HEK293 (cell line): ENCODE data around the gene UBE2J2.
A peak's percentile ranks its signal among the peaks of the same experiment; 100 is the strongest.

Experiments used
- GLIS1 ChIP-seq: fragments of 450-650 bp; formaldehyde crosslinking; IDR thresholded peaks from 2 replicates; pipeline ENCODE4 v1.5.1; 2016; ENCODE audit warnings: missing biosample characterization, missing genetic modification characterization
- KLF16 ChIP-seq: fragments of 450-650 bp; formaldehyde crosslinking; IDR thresholded peaks from 2 replicates; pipeline ENCODE4 v1.5.1; 2017; ENCODE audit warnings: missing biosample characterization, missing genetic modification characterization
- KLF7 ChIP-seq: fragments of 450-650 bp; formaldehyde crosslinking; IDR thresholded peaks from 2 replicates; pipeline ENCODE4 v1.5.1; 2016; ENCODE audit warnings: missing biosample characterization, missing genetic modification characterization, borderline replicate concordance
- KLF9 ChIP-seq: fragments of 450-650 bp; formaldehyde crosslinking; IDR thresholded peaks from 2 replicates; pipeline ENCODE4 v1.5.1; 2016; ENCODE audit warnings: missing biosample characterization, missing genetic modification characterization, low read depth
- MYNN ChIP-seq: fragments of 450-650 bp; formaldehyde crosslinking; IDR thresholded peaks from 2 replicates; pipeline ENCODE4 v1.5.1; 2016; ENCODE audit warnings: missing biosample characterization, missing genetic modification characterization, borderline replicate concordance
- SP2 ChIP-seq: fragments of 450-650 bp; formaldehyde crosslinking; IDR thresholded peaks from 2 replicates; pipeline ENCODE4 v1.5.1; 2016; ENCODE audit warnings: missing biosample characterization, missing genetic modification characterization
- ZBTB7A ChIP-seq: fragments of 450-650 bp; formaldehyde crosslinking; IDR thresholded peaks from 2 replicates; pipeline ENCODE4 v1.5.1; 2016; ENCODE audit warnings: low read depth, missing biosample characterization, missing genetic modification characterization
- ZEB2 ChIP-seq: fragments of 450-650 bp; formaldehyde crosslinking; IDR thresholded peaks from 2 replicates; pipeline ENCODE4 v1.5.1; 2016; ENCODE audit warnings: missing biosample characterization, missing genetic modification characterization
- ZFP37 ChIP-seq: fragments of 450-650 bp; formaldehyde crosslinking; IDR thresholded peaks from 2 replicates; pipeline ENCODE4 v1.5.1; 2016; ENCODE audit warnings: missing biosample characterization, missing genetic modification characterization
- ZIC2 ChIP-seq: fragments of 450-650 bp; formaldehyde crosslinking; IDR thresholded peaks from 2 replicates; pipeline ENCODE4 v1.5.1; 2016; ENCODE audit warnings: missing biosample characterization, missing genetic modification characterization
- ZNF202 ChIP-seq: fragments of 450-650 bp; formaldehyde crosslinking; IDR thresholded peaks from 2 replicates; pipeline ENCODE4 v1.5.1; 2016; ENCODE audit warnings: missing biosample characterization, missing genetic modification characterization, borderline replicate concordance
- ZNF211 ChIP-seq: fragments of 450-650 bp; formaldehyde crosslinking; IDR thresholded peaks from 2 replicates; pipeline ENCODE4 v1.5.1; 2016; ENCODE audit warnings: low read depth, missing biosample characterization, missing genetic modification characterization
- ZNF24 ChIP-seq: fragments of 450-650 bp; formaldehyde crosslinking; IDR thresholded peaks from 2 replicates; pipeline ENCODE4 v1.5.1; 2016; ENCODE audit warnings: missing biosample characterization, missing genetic modification characterization
- ZNF530 ChIP-seq: fragments of 450-650 bp; formaldehyde crosslinking; IDR thresholded peaks from 2 replicates; pipeline ENCODE4 v1.5.1; 2016; ENCODE audit warnings: low read depth, missing biosample characterization, missing genetic modification characterization
- ZNF585B ChIP-seq: fragments of 450-650 bp; formaldehyde crosslinking; IDR thresholded peaks from 2 replicates; pipeline ENCODE4 v1.5.1; 2016; ENCODE audit warnings: missing biosample characterization, missing genetic modification characterization
- ZNF600 ChIP-seq: fragments of 450-650 bp; formaldehyde crosslinking; IDR thresholded peaks from 2 replicates; pipeline ENCODE4 v1.5.1; 2016; ENCODE audit warnings: missing biosample characterization, missing genetic modification characterization
- ZNF626 ChIP-seq: fragments of 450-650 bp; sonication (Bioruptor Pico); formaldehyde crosslinking; IDR thresholded peaks from 2 replicates; pipeline ENCODE4 v1.5.1; 2018; ENCODE audit warnings: missing biosample characterization, missing genetic modification characterization, inconsistent platforms
- ZNF837 ChIP-seq: fragments of 450-650 bp; formaldehyde crosslinking; IDR thresholded peaks from 2 replicates; pipeline ENCODE4 v1.5.1; 2016; ENCODE audit warnings: missing biosample characterization, missing genetic modification characterization
- TF ChIP-seq, protein P1 (sequence below): fragments of 450-650 bp; formaldehyde crosslinking; IDR thresholded peaks from 2 replicates; pipeline ENCODE4 v1.5.1; 2016; ENCODE audit warnings: missing biosample characterization, missing genetic modification characterization
- TF ChIP-seq, protein P2 (sequence below): fragments of 450-650 bp; formaldehyde crosslinking; IDR thresholded peaks from 2 replicates; pipeline ENCODE4 v1.5.1; 2016; ENCODE audit warnings: missing biosample characterization, missing genetic modification characterization
- TF ChIP-seq, protein P3 (sequence below): fragments of 450-650 bp; formaldehyde crosslinking; IDR thresholded peaks from 2 replicates; pipeline ENCODE4; 2016; ENCODE audit warnings: missing biosample characterization, missing genetic modification characterization
- TF ChIP-seq, protein P4 (sequence below): fragments of 450-650 bp; formaldehyde crosslinking; IDR thresholded peaks from 2 replicates; pipeline ENCODE4 v1.5.1; 2016; ENCODE audit warnings: missing biosample characterization, missing genetic modification characterization
- TF ChIP-seq, protein P5 (sequence below): fragments of 450-650 bp; formaldehyde crosslinking; IDR thresholded peaks from 2 replicates; pipeline ENCODE4 v1.5.1; 2016; ENCODE audit warnings: missing biosample characterization, missing genetic modification characterization
- TF ChIP-seq, protein P6 (sequence below): fragments of 450-650 bp; formaldehyde crosslinking; IDR thresholded peaks from 2 replicates; pipeline ENCODE4 v1.5.1; 2017; ENCODE audit warnings: missing biosample characterization, missing genetic modification characterization
- TF ChIP-seq, protein P7 (sequence below): fragments of 450-650 bp; formaldehyde crosslinking; IDR thresholded peaks from 2 replicates; pipeline ENCODE4 v1.5.1; 2016; ENCODE audit warnings: missing biosample characterization, missing genetic modification characterization
- TF ChIP-seq, protein P8 (sequence below): fragments of 450-650 bp; formaldehyde crosslinking; IDR thresholded peaks from 2 replicates; pipeline ENCODE4 v1.5.1; 2016; ENCODE audit warnings: missing biosample characterization, missing genetic modification characterization

The UBE2J2 gene

DNA sequence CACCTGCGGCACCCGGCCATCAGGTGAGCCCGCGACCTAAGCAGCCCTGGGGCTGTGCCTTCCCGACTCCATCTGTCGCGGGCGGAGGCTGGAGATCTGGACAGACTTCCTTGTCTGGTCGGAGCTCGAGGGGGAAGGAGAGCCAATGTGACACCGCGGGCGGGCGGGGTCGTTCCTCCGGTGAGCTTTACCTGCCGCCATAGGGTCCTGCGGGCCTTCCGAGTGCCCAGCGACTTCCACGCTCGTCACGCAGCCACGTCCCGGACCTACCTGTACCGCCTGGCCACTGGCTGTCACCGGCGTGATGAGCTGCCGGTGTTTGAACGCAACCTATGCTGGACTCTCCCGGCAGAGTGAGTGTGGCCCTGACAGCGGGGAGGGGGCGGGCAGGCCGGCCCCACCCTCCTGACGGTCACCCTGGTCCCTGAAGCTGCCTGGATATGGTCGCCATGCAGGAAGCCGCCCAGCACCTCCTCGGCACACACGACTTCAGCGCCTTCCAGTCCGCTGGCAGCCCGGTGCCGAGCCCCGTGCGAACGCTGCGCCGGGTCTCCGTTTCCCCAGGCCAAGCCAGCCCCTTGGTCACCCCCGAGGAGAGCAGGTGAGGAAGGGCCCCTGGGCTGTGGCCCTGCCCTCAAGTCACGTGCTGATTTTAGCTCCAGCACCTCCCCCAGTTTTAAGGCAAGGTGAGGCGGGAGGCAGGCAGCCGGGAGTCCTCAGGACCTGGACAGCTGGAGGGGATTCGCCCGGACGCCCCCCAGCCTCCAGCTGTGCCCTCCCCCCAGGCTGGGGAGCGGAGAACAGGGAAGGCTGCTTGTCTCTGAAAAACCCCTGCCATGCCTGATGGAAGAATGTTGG lies 35.8 kb upstream of the UBE2J2 start (continued):
- TF ChIP-seq ZNF24 (no peak), ZNF600 (tag by site-specific recombination) (peak; percentile 69), KLF7 (tag by site-specific recombination) (0 out of 2 replicates have a peak, but pooled peaks have one; percentile 61), ZFP37 (tag by site-specific recombination) (0 out of 2 replicates have a peak, but pooled peaks have one; percentile 55), ZNF202 (tag by site-specific recombination) (no peak), ZNF626 (tag by site-specific recombination) (no peak), ZNF837 (tag by site-specific recombination) (peak; percentile 75; the same call in 1 of the 2 replicates), KLF16 (peak; percentile 68), ZIC2 (tag by site-specific recombination) (peak; percentile 71), ZNF211 (tag by site-specific recombination) (no peak), ZNF530 (tag by site-specific recombination) (no peak), GLIS1 (peak; percentile 81), MYNN (tag by site-specific recombination) (no peak), ZNF585B (tag by site-specific recombination) (no peak), ZEB2 (tag by site-specific recombination) (peak; percentile 78), KLF9 (tag by site-specific recombination) (peak; percentile 88), SP2 (tag by site-specific recombination) (peak; percentile 25; the same call in 1 of the 2 replicates), ZBTB7A (tag by site-specific recombination) (no peak; the same call in 1 of the 2 replicates)
- TF ChIP-seq, protein P1, sequence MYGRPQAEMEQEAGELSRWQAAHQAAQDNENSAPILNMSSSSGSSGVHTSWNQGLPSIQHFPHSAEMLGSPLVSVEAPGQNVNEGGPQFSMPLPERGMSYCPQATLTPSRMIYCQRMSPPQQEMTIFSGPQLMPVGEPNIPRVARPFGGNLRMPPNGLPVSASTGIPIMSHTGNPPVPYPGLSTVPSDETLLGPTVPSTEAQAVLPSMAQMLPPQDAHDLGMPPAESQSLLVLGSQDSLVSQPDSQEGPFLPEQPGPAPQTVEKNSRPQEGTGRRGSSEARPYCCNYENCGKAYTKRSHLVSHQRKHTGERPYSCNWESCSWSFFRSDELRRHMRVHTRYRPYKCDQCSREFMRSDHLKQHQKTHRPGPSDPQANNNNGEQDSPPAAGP (tag by site-specific recombination), result 0 out of 2 replicates have a peak, but pooled peaks have one; percentile 61
- TF ChIP-seq, protein P2, sequence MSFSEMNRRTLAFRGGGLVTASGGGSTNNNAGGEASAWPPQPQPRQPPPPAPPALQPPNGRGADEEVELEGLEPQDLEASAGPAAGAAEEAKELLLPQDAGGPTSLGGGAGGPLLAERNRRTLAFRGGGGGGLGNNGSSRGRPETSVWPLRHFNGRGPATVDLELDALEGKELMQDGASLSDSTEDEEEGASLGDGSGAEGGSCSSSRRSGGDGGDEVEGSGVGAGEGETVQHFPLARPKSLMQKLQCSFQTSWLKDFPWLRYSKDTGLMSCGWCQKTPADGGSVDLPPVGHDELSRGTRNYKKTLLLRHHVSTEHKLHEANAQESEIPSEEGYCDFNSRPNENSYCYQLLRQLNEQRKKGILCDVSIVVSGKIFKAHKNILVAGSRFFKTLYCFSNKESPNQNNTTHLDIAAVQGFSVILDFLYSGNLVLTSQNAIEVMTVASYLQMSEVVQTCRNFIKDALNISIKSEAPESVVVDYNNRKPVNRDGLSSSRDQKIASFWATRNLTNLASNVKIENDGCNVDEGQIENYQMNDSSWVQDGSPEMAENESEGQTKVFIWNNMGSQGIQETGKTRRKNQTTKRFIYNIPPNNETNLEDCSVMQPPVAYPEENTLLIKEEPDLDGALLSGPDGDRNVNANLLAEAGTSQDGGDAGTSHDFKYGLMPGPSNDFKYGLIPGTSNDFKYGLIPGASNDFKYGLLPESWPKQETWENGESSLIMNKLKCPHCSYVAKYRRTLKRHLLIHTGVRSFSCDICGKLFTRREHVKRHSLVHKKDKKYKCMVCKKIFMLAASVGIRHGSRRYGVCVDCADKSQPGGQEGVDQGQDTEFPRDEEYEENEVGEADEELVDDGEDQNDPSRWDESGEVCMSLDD (tag by site-specific recombination), result peak; percentile 11
- TF ChIP-seq, protein P3, sequence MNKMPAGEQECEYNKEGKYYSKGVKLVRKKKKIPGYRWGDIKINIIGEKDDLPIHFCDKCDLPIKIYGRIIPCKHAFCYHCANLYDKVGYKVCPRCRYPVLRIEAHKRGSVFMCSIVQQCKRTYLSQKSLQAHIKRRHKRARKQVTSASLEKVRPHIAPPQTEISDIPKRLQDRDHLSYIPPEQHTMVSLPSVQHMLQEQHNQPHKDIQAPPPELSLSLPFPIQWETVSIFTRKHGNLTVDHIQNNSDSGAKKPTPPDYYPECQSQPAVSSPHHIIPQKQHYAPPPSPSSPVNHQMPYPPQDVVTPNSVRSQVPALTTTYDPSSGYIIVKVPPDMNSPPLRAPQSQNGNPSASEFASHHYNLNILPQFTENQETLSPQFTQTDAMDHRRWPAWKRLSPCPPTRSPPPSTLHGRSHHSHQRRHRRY (tag by site-specific recombination), result peak; percentile 30; the same call in 1 of the 2 replicates
- TF ChIP-seq, protein P4, sequence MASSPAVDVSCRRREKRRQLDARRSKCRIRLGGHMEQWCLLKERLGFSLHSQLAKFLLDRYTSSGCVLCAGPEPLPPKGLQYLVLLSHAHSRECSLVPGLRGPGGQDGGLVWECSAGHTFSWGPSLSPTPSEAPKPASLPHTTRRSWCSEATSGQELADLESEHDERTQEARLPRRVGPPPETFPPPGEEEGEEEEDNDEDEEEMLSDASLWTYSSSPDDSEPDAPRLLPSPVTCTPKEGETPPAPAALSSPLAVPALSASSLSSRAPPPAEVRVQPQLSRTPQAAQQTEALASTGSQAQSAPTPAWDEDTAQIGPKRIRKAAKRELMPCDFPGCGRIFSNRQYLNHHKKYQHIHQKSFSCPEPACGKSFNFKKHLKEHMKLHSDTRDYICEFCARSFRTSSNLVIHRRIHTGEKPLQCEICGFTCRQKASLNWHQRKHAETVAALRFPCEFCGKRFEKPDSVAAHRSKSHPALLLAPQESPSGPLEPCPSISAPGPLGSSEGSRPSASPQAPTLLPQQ (tag by site-specific recombination), result 0 out of 2 replicates have a peak, but pooled peaks have one; percentile 31
- TF ChIP-seq, protein P5, sequence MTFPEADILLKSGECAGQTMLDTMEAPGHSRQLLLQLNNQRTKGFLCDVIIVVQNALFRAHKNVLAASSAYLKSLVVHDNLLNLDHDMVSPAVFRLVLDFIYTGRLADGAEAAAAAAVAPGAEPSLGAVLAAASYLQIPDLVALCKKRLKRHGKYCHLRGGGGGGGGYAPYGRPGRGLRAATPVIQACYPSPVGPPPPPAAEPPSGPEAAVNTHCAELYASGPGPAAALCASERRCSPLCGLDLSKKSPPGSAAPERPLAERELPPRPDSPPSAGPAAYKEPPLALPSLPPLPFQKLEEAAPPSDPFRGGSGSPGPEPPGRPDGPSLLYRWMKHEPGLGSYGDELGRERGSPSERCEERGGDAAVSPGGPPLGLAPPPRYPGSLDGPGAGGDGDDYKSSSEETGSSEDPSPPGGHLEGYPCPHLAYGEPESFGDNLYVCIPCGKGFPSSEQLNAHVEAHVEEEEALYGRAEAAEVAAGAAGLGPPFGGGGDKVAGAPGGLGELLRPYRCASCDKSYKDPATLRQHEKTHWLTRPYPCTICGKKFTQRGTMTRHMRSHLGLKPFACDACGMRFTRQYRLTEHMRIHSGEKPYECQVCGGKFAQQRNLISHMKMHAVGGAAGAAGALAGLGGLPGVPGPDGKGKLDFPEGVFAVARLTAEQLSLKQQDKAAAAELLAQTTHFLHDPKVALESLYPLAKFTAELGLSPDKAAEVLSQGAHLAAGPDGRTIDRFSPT (tag by site-specific recombination), result peak; percentile 28
- TF ChIP-seq, protein P6, sequence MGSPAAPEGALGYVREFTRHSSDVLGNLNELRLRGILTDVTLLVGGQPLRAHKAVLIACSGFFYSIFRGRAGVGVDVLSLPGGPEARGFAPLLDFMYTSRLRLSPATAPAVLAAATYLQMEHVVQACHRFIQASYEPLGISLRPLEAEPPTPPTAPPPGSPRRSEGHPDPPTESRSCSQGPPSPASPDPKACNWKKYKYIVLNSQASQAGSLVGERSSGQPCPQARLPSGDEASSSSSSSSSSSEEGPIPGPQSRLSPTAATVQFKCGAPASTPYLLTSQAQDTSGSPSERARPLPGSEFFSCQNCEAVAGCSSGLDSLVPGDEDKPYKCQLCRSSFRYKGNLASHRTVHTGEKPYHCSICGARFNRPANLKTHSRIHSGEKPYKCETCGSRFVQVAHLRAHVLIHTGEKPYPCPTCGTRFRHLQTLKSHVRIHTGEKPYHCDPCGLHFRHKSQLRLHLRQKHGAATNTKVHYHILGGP (tag by site-specific recombination), result no peak
- TF ChIP-seq, protein P7, sequence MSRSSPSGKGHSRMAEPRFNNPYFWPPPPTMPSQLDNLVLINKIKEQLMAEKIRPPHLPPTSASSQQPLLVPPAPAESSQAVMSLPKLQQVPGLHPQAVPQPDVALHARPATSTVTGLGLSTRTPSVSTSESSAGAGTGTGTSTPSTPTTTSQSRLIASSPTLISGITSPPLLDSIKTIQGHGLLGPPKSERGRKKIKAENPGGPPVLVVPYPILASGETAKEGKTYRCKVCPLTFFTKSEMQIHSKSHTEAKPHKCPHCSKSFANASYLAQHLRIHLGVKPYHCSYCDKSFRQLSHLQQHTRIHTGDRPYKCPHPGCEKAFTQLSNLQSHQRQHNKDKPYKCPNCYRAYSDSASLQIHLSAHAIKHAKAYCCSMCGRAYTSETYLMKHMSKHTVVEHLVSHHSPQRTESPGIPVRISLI (tag by site-specific recombination), result no peak
- TF ChIP-seq, protein P8, sequence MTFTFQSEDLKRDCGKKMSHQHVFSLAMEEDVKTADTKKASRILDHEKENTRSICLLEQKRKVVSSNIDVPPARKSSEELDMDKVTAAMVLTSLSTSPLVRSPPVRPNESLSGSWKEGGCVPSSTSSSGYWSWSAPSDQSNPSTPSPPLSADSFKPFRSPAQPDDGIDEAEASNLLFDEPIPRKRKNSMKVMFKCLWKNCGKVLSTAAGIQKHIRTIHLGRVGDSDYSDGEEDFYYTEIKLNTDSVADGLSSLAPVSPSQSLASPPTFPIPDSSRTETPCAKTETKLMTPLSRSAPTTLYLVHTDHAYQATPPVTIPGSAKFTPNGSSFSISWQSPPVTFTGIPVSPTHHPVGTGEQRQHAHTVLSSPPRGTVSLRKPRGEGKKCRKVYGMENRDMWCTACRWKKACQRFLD (tag by site-specific recombination), result no peak
